ENCODE data around the gene HOXA5.

The HOXA5 gene

DNA sequence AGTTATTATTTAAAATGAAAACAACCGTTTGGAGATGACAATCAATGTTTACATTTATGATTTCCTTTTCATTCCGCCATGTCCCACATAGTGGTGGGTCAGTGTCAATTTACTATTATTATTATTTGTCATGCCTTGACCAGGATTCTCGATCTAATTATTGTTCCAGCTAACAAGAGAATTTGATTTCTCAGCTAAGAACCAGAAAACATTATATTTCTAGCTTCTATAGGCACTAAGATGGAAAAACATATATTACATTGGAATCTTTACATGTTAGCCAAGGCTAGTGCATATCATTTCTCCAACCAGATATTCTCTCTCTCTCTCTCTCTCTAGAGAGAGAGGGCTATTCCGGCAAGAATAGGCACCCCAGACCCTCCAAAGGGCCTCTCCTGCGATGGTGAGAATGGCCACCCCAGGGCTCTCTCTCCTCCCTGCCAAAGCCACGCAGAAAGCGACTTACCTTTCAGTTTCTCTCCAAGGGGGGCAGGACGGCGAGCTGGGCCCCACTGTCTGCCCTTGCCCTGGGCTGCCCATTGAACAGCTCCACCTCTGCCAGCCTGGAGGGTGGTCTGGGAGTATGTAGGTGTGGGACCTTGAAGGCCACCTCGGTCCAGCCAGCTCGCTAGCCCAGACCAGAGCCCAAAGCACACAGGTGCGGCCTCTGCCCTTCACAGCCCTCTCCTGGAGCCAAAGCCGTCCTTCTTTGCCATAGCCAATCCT lies 6.5 kb upstream of the HOXA5 start:
- peak overlapping the region; percentile 99 for H3K27ac ChIP-seq
- TF ChIP-seq, protein P1, sequence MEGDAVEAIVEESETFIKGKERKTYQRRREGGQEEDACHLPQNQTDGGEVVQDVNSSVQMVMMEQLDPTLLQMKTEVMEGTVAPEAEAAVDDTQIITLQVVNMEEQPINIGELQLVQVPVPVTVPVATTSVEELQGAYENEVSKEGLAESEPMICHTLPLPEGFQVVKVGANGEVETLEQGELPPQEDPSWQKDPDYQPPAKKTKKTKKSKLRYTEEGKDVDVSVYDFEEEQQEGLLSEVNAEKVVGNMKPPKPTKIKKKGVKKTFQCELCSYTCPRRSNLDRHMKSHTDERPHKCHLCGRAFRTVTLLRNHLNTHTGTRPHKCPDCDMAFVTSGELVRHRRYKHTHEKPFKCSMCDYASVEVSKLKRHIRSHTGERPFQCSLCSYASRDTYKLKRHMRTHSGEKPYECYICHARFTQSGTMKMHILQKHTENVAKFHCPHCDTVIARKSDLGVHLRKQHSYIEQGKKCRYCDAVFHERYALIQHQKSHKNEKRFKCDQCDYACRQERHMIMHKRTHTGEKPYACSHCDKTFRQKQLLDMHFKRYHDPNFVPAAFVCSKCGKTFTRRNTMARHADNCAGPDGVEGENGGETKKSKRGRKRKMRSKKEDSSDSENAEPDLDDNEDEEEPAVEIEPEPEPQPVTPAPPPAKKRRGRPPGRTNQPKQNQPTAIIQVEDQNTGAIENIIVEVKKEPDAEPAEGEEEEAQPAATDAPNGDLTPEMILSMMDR (IDR thresholded peaks at IDR 0.05), result no peak
- TF ChIP-seq ZFX (IDR thresholded peaks at IDR 0.05; ENCODE audit: borderline replicate concordance), result no peak

DNA sequence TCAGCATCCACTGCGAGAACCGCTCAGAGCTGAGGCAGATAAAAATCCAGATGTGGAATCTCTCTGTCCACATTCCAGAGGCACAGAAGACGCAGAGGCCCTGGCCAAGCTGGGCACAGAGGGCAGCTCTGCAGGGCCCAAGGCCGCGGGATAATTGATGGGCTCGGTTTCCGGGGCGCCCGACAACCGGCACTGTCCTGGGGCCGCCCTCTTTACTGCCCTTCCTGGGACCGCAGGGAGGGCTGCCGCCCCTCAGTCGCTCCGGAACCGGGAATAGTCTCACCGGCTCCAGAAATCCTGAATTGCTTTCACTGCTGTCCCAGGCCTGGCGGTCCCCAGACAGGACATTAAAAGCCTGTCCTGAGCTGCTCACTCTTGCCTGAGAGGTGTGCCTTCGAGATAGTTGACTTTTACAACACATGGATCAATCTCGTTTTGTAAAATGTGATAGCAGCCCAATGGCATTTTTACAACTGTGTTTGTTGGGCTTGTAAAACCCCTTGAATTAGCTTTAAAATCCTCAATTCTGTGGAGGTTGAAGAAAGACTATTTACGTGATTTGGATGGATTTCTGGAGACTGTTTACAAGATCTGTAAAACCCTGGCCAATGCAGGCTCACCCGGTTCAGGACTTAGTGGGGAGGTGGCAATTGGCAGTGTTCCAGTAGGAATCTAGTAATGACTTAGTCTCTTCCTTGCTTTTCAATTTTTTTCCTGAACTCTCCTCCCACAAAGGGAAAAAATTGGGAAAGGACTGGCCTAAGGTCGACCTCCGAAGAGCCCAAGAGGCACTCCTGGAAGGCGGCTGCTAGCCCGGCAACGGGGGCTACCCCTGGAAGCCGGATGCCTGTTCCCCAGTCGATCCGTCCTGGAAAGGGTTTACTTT lies 5.5 kb upstream of the HOXA5 start:
- TF ChIP-seq, protein P1 (IDR thresholded peaks at IDR 0.05), result no peak
- no peak for TF ChIP-seq ZFX (IDR thresholded peaks at IDR 0.05; ENCODE audit: borderline replicate concordance)
- H3K27ac ChIP-seq, result no peak overlapping the region

DNA sequence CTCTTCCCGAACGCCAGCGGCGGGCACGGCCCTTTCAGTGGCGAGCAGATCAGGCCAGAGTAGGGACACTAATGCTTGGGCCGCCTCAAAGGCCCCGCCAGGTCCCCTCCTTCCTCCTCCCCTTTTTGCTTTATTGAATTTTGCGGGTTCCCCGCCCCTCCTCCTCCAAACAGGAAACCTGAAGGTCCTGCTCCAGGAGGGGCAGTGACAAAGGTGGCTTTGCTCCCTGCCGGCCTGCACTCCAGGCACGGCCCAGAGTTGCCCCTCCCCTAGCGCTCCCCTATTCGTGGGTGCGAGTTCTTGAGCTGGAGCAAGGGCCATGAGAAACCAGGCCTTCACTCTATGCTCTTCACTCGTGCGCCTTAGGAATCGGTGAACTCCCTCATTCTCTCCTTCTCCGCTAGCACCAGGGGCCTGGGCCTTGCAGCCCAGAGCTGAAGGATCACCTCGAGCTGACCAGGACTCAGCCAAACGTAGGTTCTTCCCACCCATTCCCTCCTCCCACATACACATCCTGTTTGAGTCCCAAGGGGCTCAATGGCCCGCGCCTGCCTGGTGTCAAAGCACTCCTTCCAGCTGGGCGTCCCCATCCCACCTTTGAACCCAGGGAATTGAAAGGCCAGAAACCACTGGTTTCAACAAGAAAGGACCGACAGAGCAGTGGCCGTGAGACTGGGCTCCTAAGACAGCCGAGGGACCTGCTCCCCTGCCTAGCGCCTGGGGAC lies 4.7 kb upstream of the HOXA5 start:
- no peak overlapping the region for H3K27ac ChIP-seq
- TF ChIP-seq ZFX (IDR thresholded peaks at IDR 0.05; ENCODE audit: borderline replicate concordance), result no peak
- TF ChIP-seq, protein P1 (IDR thresholded peaks at IDR 0.05), result no peak

DNA sequence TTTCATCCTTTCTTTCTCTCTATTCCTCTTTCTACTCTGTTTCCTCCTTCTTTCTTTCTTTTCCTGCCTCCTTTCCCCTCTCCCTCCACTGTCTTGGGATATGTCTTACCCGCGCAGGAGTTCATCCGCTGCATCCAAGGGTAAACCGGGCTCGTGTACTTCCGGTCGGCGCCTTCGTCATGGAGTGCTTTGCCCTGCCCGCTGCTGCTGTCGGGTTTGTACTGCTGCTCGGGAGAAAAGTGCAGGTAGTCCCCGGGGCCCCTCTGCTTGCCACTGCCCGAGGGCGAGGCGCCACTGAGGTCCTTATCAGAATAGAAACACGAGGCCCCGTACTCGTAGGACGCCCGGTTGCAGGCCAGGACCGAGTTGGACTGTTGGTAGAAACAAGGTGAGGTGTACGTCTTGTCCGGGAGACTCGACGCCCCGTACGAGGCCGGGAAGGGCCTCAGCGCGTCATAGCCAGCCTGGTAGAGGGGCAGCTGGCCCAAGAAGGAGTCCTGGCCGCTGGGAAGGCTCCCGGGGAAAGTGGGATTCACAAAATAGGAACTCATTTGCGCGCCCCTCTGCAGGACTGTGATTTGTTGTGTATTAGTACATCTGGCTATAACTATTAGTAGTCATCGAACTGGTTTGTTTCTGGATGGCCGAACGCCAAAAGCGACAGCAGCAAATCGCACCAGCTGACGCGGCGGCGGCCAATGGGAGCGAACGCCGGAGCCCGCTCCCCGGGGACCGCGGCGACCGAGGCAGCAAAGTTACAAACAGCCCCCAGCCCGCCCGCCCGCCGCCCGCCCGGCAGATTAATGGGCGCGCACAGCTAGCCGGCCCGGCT lies 3.9 kb upstream of the HOXA5 start, which contains the start of gene HOXA6:
Gene HOXA6 (minus strand): TSS at position 576 of the 832 bp plus-strand sequence. CDS start 25 bp downstream, at position 551.
- no peak for TF ChIP-seq ZFX (IDR thresholded peaks at IDR 0.05; ENCODE audit: borderline replicate concordance)
- TF ChIP-seq, protein P1 (IDR thresholded peaks at IDR 0.05), result no peak
- H3K27ac ChIP-seq, result no peak within 1 kb of the TSS

DNA sequence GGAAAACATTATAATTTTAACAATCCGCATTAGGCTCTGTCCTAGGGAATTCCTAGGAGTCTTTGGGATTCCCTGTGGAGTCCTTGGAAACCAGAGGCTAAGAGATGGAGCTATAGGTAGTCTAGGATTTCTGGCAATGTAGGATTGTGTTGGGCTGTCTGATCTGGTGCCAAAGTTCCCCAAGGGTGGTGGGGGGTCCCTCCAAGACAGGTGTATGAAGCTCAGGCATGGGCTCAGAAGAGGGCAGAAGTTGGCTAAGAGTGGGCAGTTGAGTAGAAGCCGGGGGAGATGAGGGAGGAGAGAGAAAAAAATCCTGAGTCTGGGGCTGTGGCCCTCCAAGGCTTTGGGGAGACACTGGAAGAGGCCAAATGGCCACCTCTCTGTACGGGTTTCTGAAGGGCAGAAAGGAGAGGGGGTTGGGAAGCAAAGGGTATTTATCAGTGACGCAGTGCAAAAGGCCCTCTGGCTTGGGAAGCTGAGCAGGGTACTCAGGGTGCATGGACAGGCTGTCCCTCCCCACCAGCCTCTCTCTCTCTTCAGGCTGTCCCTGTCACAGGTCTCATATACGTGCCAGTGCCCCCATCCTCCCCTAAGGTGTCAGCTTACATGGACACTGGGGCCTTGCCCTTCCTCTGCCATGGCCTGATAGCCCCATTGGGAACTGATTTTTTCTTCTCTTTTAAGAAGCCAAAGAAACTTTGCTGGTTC lies 3.2 kb upstream of the HOXA5 start:
- H3K27ac ChIP-seq, result no peak overlapping the region
- TF ChIP-seq, protein P1 (IDR thresholded peaks at IDR 0.05), result no peak
- no peak for TF ChIP-seq ZFX (IDR thresholded peaks at IDR 0.05; ENCODE audit: borderline replicate concordance)

DNA sequence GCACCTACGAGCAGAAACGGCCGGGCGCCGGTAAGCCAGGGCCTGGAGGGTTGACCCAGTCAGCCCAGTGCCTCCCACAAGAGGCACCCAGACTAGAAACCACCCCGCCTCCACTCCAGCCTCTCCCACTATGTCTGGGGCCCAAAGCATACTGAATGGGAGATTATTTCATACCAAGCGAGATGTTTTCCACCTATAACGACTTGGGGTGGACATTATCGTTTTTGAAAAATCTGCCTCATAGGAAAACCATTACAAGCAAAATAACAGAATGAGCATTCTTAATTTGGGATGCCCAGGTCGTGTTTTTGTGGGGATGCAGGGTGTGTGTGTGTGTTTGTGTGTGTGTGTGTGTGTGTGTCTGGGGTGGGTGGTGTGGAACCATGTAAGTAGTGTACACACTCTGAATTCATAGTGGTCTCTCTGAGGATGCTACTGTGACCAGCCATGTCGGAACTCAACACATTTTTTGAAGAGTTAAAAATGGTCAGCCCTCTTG lies 2.5 kb upstream of the HOXA5 start:
- no peak overlapping the region for H3K27ac ChIP-seq

More for the DNA sequence above, 2.5 kb upstream of the HOXA5 start:
- TF ChIP-seq, protein P1 (IDR thresholded peaks at IDR 0.05), result no peak

All from 22Rv1 (cell line).